HG03558 (cell line): ENCODE measurements around the gene DCTD.

Experiments
- ATAC-seq: cut with Tn5 transposase; IDR thresholded peaks from one replicate; pipeline ENCODE4 v1.9.1; 2021; ENCODE audit warnings: moderate number of reproducible peaks; ENCODE audit not compliant: unreplicated experiment; ENCODE audit errors: extremely low read depth

Gene DCTD

GRCh38 chr4:182917182-182918043 lies at the start of gene DCTD:
DCTD (minus strand) TSS chr4:182917386; CDS start chr4:182915568, 1,818 bp downstream.
- ATAC-seq: peak; percentile 62

GRCh38 chr4:182960746-182961145 lies 43.6 kb upstream of the DCTD start:
- no peak for ATAC-seq

- no peak for ATAC-seq
These were observed 43.0 kb upstream of the DCTD start for GRCh38 chr4:182960228-182960627.

GRCh38 chr4:182955411-182955810 lies 38.2 kb upstream of the DCTD start:
- ATAC-seq: no peak

DNA sequence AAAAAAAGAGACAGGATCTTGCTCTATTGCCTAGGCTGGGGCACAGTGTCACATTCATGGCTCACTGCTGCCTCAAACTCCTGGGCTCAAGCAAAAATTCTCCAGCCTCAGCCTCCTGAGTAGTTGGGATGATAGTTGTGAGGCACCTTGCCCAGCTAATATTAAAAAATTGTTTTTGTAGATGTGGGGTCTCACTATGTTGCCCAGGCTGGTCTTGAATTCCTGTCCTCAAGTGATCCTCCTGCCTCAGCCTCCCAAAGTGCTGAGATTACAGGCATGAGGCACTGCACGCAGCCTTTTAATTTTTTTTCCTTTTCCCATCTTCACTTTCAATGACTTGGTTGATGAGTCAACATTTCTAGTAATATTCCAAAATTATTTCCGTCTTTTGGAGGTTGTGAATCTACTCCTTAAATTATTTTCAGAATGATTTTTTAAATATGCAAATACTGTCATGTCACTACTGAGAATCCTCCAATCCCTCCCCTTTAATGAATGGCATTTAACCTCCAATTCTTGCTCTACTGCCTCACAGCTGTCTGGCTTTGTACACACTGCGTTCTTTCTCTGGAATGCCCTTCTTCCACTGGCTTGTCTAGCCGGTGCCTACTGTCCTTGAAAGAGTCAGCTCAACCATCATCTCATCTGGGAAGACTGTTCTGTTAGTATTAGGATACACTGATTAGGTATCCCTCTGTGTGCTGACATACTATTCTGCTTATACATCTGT lies 27.5 kb upstream of the DCTD start:
- ATAC-seq: no peak

GRCh38 chr4:182939680-182940079 lies 22.5 kb upstream of the DCTD start:
- ATAC-seq: no peak

DNA sequence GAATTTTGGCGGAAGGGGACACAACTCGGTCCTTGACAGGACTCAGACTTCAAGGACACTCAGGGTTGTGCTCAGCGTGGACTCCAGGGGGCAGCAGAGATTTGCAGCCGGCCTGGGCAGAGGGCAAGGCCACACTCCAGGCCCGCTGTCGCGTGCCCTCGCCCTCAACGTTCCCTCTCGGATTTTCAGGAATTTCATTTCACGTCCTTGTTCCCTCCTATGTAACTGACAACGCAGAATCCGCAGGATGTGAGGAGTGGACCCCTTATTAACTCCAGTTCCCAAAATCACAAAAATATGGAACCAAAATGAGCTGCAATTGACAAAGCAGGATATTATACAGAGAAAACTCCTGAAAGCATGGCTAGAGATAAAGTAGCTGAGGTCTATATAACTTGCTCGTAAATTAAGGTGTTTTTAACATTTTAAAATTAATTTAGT lies 21.0 kb upstream of the DCTD start:
- peak; percentile 86 for ATAC-seq

- ATAC-seq: peak; percentile 17
These were observed 20.4 kb upstream of the DCTD start for GRCh38 chr4:182937268-182938204.

- no peak for ATAC-seq
These were observed 15.5 kb upstream of the DCTD start for GRCh38 chr4:182932651-182933050.

DNA sequence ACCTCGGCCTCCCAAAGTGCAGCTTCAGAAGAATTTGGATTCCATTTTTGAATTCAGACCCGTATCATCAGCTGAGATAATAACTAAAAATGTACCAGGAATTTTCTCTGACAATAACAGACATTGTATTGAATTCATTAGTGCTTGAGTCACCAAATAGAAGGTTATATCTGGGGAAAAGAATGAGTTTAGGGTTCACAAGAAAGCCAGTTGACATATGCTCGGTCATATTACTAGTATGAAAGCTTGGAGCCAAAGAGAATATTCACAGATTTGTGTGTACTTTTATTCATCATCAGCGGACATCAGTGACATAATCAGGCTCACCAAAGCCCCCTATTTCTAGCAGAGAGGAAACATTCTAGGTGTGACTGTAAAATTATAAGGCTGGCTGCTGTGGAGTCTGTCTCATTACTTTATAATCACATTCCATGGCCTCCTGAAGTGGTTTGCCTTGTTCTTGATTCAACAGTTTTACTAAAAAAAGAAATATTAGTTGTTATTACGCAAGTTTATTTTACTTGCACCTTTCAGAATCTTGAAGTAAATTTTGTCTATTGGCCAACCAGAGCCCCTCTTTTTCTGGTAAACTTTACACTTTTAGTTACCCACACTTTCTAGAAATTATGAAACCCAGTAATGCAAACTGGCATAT lies 14.6 kb upstream of the DCTD start:
- ATAC-seq: no peak

DNA sequence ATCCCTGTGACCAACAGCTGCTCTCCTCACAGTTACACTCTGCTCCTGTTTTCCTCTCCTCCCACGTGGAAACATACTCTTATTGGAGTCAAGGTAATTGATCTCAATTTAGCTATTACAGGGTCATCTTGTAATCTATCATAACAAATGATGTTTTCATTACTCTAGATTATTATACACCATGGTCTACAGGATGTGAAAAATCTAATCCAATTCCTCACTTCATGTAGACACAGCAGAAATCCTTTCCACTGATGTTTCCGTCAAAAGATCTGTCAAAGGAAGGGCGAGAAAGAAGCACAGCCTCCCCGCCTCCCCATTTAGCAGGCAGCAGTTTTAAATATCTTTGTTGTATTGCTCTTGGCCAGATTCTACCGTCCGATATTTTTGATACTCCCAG lies 13.7 kb upstream of the DCTD start:
- no peak for ATAC-seq

DNA sequence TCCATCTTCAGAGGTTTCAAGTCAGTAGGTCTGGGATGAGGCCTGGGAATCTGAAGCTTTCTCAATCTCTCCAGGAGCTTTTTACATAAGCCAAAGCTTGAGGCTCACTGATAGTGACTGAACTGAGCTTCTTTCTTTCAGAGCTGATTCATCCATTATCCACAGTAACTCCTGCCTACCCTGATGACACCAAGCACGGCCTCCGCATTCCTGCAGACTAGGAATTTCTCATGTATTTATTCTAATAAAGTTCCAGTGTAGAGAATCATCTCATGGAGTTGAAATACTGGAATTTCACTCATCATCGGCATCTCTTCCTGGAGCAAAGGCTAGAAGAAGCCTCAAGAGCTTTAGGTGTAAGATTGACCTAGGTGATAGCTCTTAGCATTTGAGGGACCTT lies 12.1 kb upstream of the DCTD start:
- ATAC-seq: no peak

DNA sequence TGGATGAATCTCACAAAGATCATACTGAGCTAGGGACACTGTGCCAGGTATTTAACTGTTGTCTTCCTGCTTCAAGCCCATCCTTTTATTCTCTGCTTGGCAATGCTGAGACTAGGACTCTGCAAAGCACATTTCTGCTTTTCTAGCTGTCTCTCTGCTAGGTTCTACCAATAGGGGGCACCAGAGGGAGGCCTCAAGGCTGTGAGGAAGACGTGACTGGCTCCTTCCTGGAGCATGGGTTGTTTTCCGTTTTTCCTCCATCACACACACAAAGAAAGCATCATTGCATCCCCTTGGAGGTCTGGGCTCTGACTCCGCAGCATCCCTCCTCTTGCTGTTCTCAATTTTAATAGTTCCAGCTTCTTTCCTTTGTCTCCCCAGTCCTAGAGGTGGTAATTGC lies 10.9 kb upstream of the DCTD start:
- ATAC-seq: no peak

DNA sequence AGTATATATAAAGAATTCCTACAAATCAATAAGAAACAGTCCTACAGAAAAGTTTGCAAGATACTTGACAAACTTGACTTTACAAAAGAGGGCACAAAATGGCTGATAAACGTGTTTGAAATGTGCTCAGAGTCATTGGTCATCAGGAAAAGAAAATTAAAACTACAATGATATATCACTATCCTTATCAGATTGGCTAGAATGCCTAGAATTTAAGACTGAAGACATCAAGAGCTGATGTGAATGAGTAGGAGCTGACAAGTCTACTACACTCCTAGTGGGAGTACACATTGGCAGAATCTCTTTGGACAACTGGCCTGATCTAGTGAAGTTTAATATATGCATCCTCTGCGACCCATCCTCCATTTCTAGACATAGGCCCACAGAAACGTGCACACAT lies 10.3 kb upstream of the DCTD start:
- no peak for ATAC-seq

GRCh38 chr4:182925855-182926254 lies 8.7 kb upstream of the DCTD start:
- ATAC-seq: no peak

GRCh38 chr4:182925298-182925757 lies 8.1 kb upstream of the DCTD start:
- peak; percentile 98 for ATAC-seq

GRCh38 chr4:182924497-182924896 lies 7.3 kb upstream of the DCTD start:
- no peak for ATAC-seq

DNA sequence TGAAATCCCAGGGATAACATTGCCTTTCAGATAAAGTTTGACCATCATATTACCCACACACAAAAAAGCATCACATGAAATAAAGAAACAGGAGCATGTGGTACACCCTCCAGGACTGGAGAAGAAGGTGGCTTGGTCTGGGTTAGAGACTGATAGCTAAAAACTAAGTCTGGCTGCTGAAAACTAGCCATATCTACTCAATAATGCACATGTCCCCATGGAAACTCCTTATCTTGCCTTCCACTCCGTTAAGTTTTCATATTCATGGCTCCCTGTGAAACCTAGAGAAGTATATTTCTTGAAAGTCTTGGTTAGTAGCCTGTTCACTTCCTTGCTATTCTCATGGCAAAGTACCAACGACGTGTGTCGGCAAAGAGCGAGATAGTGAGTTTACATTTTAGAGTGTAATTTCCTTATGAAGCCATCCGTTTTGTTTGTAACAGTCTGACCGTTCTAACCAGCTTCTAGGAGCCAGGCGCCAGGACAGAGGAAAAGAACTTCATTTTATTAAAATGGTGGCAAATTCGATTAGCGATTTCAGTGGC lies 6.7 kb upstream of the DCTD start:
- no peak for ATAC-seq

DNA sequence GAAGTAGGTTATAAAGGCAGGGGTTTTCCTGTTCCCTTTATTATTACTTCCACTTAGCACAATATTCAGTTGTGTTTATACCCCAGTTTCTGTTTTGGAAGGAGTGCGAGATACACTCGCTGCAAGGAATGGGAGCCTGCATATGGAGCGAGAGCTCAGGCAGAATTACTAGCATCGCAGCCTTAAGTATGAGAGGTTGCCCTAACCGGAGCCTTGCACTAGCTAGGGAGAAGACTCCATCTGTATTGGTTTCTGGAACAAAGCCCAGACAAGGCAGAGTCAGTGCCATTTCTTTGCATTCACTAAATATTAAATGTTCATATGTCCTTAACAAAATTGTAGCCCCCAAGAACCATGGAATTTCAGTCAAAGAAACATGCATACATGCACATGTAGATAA lies 6.2 kb upstream of the DCTD start:
- ATAC-seq: no peak
